GM21447 (cell line): ENCODE measurements around the gene RALGDS.
"Not testable (repeated sequence)": the region's sequence is repeated elsewhere in the genome, so short reads cannot be mapped to it uniquely, and the experiment has no call there.

Experiments
- ATAC-seq: cut with Tn5 transposase; IDR thresholded peaks from one replicate; pipeline ENCODE4 v1.9.1; 2021; ENCODE audit not compliant: unreplicated experiment

Gene RALGDS

GRCh38 chr9:133107961-133108793, 12.9 kb downstream of the RALGDS start:
- ATAC-seq = no peak

- ATAC-seq = no peak
These were observed 13.8 kb downstream of the RALGDS start for GRCh38 chr9:133107245-133107722.

- no peak for ATAC-seq
These were observed 14.4 kb downstream of the RALGDS start for GRCh38 chr9:133106511-133107244.

- ATAC-seq = no peak
These were observed 15.6 kb downstream of the RALGDS start for GRCh38 chr9:133105461-133105770.

DNA sequence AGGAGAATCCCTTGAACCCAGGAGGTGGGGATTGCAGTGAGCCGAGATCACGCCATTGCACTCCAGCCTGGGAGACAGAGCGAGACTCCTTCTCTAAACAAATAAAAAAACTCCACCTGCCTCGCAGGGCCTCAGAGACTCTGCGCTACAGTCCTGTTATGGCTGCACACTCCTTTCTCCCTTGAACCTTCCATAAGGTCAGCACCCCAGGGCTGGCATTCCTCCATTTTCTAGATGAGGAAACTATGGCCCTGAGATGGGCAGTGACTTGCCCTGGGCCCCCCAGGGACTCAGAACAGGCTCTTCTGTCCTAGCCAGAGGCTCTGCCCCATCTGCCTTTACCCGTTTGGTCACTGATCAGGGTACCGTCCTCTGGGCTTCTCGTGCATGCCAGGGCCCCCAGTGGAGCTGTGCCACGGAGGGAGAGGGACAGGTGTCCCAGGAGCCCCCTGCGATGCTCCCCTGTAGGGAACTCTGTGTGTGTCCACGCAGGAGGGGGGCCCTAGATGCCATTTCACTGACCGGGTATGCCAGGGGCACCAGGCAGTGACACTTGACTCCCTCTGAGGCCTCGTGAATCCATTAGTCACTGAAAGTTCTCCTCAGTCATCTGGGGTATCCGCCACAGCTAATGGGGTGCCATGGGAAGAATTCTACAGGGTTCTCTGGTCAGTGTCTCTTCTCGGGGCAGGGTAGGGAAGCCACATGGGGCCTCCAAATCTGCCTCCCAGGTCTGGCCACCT, 16.2 kb downstream of the RALGDS start:
- ATAC-seq = no peak

- ATAC-seq = no peak
These were observed 17.0 kb downstream of the RALGDS start for GRCh38 chr9:133103987-133104505.

DNA sequence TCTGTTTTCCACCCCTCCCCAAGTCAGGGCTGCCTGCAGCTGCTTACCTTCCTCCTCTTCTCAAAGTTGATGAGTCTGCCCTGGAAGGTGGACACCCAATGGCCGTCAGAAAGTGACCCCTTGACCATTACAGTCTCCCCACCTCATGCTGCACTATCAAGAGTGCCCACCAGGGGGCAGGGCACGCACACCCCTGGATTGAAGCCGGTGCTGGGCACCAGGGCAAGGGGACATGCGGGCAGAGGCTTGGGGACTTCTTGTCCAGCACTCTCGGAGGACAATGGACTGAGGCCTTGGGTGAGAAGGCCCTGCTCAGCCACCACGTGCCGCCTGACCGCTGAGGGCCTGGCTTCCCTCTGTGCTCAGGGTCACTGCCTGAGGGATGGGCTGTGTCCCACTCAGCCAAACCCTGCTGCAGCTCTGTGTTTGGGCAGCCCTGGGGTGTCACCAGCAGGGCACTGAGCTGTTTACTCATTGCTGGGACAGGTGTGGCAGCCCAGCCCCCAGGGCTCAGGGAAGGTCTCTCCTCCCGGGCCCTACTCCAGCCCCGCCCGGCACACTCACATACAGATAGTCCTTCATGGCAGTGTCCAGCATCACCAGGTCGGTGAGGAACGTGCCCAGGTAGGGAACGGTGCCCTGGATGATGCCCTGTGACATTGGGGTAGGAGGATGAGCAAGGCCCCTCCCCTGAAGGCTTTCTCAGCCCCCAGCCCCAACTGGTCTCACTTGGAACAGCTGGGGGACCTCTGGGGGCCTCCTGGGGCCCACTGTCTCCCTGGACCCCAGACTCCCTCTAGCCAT, 17.7 kb downstream of the RALGDS start:
- ATAC-seq = no peak

DNA sequence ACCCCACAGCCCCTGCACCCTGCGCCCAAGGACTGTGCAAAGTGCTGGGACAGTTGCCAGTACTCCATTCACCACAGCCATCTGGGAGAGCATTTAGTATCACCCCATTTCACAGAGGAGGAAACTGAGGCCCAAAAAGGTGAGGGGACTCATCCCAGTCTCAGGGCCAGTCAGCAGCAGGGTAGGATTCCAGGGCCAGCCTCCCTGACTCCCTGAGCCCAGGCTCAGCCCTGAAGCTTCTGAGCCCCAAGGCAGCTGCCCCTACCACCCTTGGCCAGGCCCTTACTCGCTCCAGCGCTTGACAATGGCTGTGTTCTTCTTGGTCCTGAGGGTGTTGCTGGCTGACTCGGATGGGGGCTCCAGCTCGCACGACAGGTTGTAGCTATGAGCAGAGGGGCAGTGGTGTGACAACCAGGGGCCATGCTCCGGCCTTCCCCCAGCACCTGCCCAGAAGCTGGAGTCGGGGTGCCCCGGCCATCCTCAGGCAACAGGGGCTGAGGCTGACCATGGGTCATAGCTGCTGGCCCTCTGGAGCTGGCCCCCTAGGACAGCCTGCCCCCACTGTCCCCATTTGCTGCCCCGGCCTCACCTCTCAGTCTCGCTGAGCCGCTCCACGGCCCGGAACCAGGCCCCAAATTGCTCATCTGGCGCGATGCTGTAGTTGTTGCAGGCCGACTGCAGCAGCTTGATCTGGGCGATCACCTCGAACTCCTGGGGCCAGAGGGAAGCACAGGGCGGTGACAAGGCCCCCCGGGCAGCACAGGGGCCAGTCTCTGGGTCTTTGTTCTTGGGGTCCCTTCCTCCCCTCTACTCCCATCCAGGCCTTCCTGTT, 18.6 kb downstream of the RALGDS start:
- no peak for ATAC-seq

GRCh38 chr9:133101356-133102189, 19.5 kb downstream of the RALGDS start:
- no peak for ATAC-seq

- no peak for ATAC-seq
These were observed 20.3 kb downstream of the RALGDS start for GRCh38 chr9:133100506-133101355.

DNA sequence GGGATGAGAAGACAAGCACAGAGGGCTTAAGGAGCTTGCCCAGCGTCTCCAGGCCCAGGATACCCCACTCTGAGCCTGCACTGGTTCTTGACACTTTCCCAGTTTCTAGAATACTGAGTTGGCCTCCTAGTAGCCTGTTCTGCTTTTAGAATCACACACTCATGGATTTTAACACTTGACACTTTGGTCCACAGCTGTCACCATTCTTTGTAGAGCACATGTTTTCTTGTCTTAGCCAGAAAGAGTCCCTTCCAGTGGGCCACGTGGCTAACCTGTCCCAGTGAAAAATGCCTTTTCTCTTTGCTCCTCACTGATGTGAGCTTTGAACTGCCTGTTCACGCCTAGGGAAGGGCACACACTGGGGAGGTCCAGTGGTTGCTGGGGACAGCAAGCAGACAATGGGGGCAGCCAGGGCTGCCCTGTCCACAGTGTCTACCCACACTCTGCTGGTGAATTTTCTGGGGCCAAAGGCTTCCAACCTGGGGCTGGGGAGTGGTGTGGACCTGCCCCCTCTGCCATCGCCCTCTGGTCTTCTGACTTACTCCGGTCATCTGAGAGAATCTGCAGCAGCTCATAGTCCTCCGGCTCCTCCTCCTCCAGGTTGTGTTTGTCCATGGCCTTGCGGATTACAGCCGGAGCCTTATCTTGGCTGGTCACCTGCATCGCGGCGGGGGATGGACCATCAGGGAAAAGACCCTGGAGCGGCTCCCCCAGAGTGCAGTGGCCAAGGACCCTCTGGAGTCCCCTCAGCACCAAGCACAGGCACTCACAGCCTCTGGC, 21.1 kb downstream of the RALGDS start:
- ATAC-seq = no peak

- ATAC-seq = no peak
These were observed 22.2 kb downstream of the RALGDS start for GRCh38 chr9:133098871-133099270.

DNA sequence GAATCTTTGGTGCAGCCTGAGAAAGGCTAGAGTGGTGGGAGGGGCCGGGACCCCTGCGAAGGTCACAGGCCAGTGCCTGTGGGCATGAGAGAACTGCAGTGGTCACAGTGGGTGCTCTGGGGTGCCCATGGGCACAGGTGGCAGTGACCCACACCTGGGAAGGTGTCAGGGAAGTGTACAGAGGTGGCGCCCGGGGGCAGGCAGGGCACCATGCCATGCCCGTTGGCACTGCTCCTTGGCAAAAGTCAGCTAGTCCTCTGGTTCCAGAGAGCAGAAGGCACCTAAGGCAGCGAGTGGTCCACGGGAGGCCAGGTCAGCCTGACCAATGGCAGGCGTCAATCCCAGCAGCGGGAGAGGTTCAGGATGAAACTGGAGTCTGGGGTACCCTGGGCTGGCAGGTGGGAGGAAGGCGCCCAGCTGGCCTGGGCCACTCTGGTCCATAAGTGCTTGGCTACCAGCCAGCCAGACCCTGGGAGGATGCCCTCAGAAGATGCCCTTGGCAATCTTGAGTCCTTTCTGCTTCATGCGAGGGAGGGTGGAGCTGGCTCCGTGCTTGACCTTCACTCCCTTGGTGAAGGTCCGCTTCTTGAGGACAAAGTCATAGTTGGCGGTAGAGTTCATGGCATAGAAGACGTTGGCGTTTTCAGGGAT, 22.8 kb downstream of the RALGDS start:
- no peak for ATAC-seq

GRCh38 chr9:133094842-133095393, 26.1 kb downstream of the RALGDS start:
- no peak for ATAC-seq

GRCh38 chr9:133094351-133094750, 26.7 kb downstream of the RALGDS start:
- not testable (repeated sequence) for ATAC-seq

- no peak for ATAC-seq
These were observed 30.2 kb downstream of the RALGDS start for GRCh38 chr9:133090752-133091385.
